Activated naive CD8-positive, alpha-beta T cell treated with anti-CD3 and anti-CD28 coated beads for 36 hours (primary cell): ENCODE results near the gene ADIPOQ. TPM values are rescaled to one million over a fixed set of nuclear protein-coding genes. Genes with fewer than 3 reads are reported as not detected.
"Not testable (repeated sequence)": the region's sequence is repeated elsewhere in the genome, so short reads cannot be mapped to it uniquely, and the experiment has no call there.

Source experiments
- DNase-seq: peaks from one replicate; pipeline ENCODE4 v3.0.0; 2021
- H3K27ac Mint-ChIP-seq: one replicate; pipeline ENCODE4 v1.8.0; 2022; ENCODE audit warnings: mild to moderate bottlenecking, moderate library complexity, mixed read lengths
- H3K27me3 Mint-ChIP-seq: one replicate; pipeline ENCODE4 v1.8.0; 2022; ENCODE audit warnings: mild to moderate bottlenecking, mixed read lengths
- H3K36me3 Mint-ChIP-seq: one replicate; pipeline ENCODE4 v1.8.0; 2021; ENCODE audit warnings: mild to moderate bottlenecking, mixed read lengths
- H3K4me1 Mint-ChIP-seq: one replicate; pipeline ENCODE4 v1.8.0; 2021; ENCODE audit warnings: mixed read lengths
- H3K4me3 Mint-ChIP-seq: one replicate; pipeline ENCODE4 v1.8.0; 2022; ENCODE audit warnings: mild to moderate bottlenecking, moderate library complexity, mixed read lengths
- H3K9me3 Mint-ChIP-seq: one replicate; pipeline ENCODE4 v1.8.0; 2022; ENCODE audit warnings: mixed read lengths
- total RNA-seq, 2 experiments: library from RNA; stranded (reverse); gene quantifications; one replicate each; pipeline ENCODE4 v1.2.3, GENCODE V29; 2021

The ADIPOQ gene
- total RNA-seq, 2 experiments from 2014 or later = not detected

GRCh38 chr3:186822388-186822759 lies 20.1 kb upstream of the ADIPOQ start:
- H3K9me3 Mint-ChIP-seq, DNase-seq: not testable (repeated sequence)
- peaks cover 16% of the 10 kb centered on the region for H3K36me3 Mint-ChIP-seq

GRCh38 chr3:186823386-186823785 lies 19.1 kb upstream of the ADIPOQ start:
- H3K36me3 Mint-ChIP-seq = peaks cover 16% of the 10 kb centered on the region
- H3K9me3 Mint-ChIP-seq = no peaks in the 10 kb centered on the region
- H3K4me1 Mint-ChIP-seq = peaks cover 31% of the 10 kb centered on the region
- DNase-seq = no peak
- no peak overlapping the region for H3K4me3 Mint-ChIP-seq
- peaks cover 15% of the 10 kb centered on the region for H3K27me3 Mint-ChIP-seq
- H3K27ac Mint-ChIP-seq = no peak overlapping the region

More at GRCh38 chr3:186822388-186822759, 20.1 kb upstream of the ADIPOQ start:
- Mint-ChIP-seq H3K27me3 (peaks cover 11% of the 10 kb centered on the region), H3K4me1 (peaks cover 28% of the 10 kb centered on the region)
- not testable (repeated sequence) for H3K4me3 Mint-ChIP-seq, H3K27ac Mint-ChIP-seq

GRCh38 chr3:186824430-186825139 lies 17.9 kb upstream of the ADIPOQ start:
- Mint-ChIP-seq H3K27me3 (peaks cover 27% of the 10 kb centered on the region), H3K27ac (no peak overlapping the region), H3K36me3 (peaks cover 16% of the 10 kb centered on the region), H3K4me3 (peak overlapping the region; percentile 97), H3K9me3 (no peaks in the 10 kb centered on the region), H3K4me1 (peaks cover 32% of the 10 kb centered on the region)
- DNase-seq = no peak

- Mint-ChIP-seq H3K4me3 (peak overlapping the region; percentile 97), H3K27ac (peak overlapping the region; percentile 90), H3K27me3 (peaks cover 35% of the 10 kb centered on the region), H3K36me3 (peaks cover 16% of the 10 kb centered on the region), H3K4me1 (peaks cover 32% of the 10 kb centered on the region), H3K9me3 (no peaks in the 10 kb centered on the region)
- DNase-seq = peak; percentile 69
These were observed 17.2 kb upstream of the ADIPOQ start for GRCh38 chr3:186825294-186825821.

- Mint-ChIP-seq H3K27me3 (peaks cover 40% of the 10 kb centered on the region), H3K27ac (peak overlapping the region; percentile 90), H3K36me3 (peaks cover 16% of the 10 kb centered on the region), H3K4me1 (peaks cover 32% of the 10 kb centered on the region), H3K9me3 (no peaks in the 10 kb centered on the region), H3K4me3 (peak overlapping the region; percentile 97)
- DNase-seq = no peak
These were observed 16.6 kb upstream of the ADIPOQ start for GRCh38 chr3:186825872-186826409.

GRCh38 chr3:186826410-186826975 lies 16.0 kb upstream of the ADIPOQ start:
- Mint-ChIP-seq H3K4me1 (peaks cover 32% of the 10 kb centered on the region), H3K36me3 (peaks cover 16% of the 10 kb centered on the region), H3K9me3 (no peaks in the 10 kb centered on the region), H3K27me3 (peaks cover 46% of the 10 kb centered on the region), H3K4me3 (peak overlapping the region; percentile 97), H3K27ac (peak overlapping the region; percentile 90)
- DNase-seq = peak; percentile 36

GRCh38 chr3:186826976-186827857 lies 15.3 kb upstream of the ADIPOQ start:
- peak overlapping the region; percentile 90 for H3K27ac Mint-ChIP-seq
- H3K4me3 Mint-ChIP-seq = peak overlapping the region; percentile 97
- H3K9me3 Mint-ChIP-seq = no peaks in the 10 kb centered on the region
- peak; percentile 93 for DNase-seq
- H3K4me1 Mint-ChIP-seq = peaks cover 30% of the 10 kb centered on the region
- peaks cover 16% of the 10 kb centered on the region for H3K36me3 Mint-ChIP-seq
- peaks cover 52% of the 10 kb centered on the region for H3K27me3 Mint-ChIP-seq

GRCh38 chr3:186828340-186828739 lies 14.2 kb upstream of the ADIPOQ start:
- no peak for DNase-seq
- Mint-ChIP-seq H3K27me3 (peaks cover 52% of the 10 kb centered on the region), H3K27ac (no peak overlapping the region), H3K4me3 (no peak overlapping the region), H3K9me3 (no peaks in the 10 kb centered on the region), H3K36me3 (peaks cover 16% of the 10 kb centered on the region), H3K4me1 (peaks cover 29% of the 10 kb centered on the region)

- Mint-ChIP-seq H3K27ac (no peak overlapping the region), H3K36me3 (no peaks in the 10 kb centered on the region), H3K9me3 (no peaks in the 10 kb centered on the region), H3K4me1 (peaks cover 4% of the 10 kb centered on the region), H3K4me3 (no peak overlapping the region), H3K27me3 (peaks cover 41% of the 10 kb centered on the region)
- DNase-seq = no peak
These were observed 10.7 kb upstream of the ADIPOQ start for GRCh38 chr3:186831798-186832197.

- no peak for DNase-seq
- Mint-ChIP-seq H3K36me3 (no peaks in the 10 kb centered on the region), H3K27ac (no peak overlapping the region), H3K9me3 (no peaks in the 10 kb centered on the region), H3K4me3 (no peak overlapping the region), H3K4me1 (peaks cover 4% of the 10 kb centered on the region), H3K27me3 (peaks cover 41% of the 10 kb centered on the region)
These were observed 10.2 kb upstream of the ADIPOQ start for GRCh38 chr3:186832276-186832675.

GRCh38 chr3:186839874-186840641 lies 2.5 kb upstream of the ADIPOQ start:
- no peak overlapping the region for H3K27ac Mint-ChIP-seq
- no peak for DNase-seq
- H3K27me3 Mint-ChIP-seq = peaks cover 8% of the 10 kb centered on the region
- H3K4me3 Mint-ChIP-seq = no peak overlapping the region
- H3K4me1 Mint-ChIP-seq = no peaks in the 10 kb centered on the region
- H3K36me3 Mint-ChIP-seq = no peaks in the 10 kb centered on the region
- no peaks in the 10 kb centered on the region for H3K9me3 Mint-ChIP-seq

- Mint-ChIP-seq H3K27ac (no peak overlapping the region), H3K4me3 (no peak overlapping the region), H3K36me3 (no peaks in the 10 kb centered on the region), H3K27me3 (peaks cover 13% of the 10 kb centered on the region), H3K9me3 (no peaks in the 10 kb centered on the region), H3K4me1 (no peaks in the 10 kb centered on the region)
- DNase-seq = no peak
These were observed 890 bp upstream of the ADIPOQ start for GRCh38 chr3:186841620-186842019.

- no peaks in the 10 kb centered on the region for H3K9me3 Mint-ChIP-seq
- H3K36me3 Mint-ChIP-seq = no peaks in the 10 kb centered on the region
- H3K4me1 Mint-ChIP-seq = no peaks in the 10 kb centered on the region
- peaks cover 13% of the 10 kb centered on the region for H3K27me3 Mint-ChIP-seq
- no peak overlapping the region for H3K4me3 Mint-ChIP-seq
- no peak for DNase-seq
- no peak overlapping the region for H3K27ac Mint-ChIP-seq
These were observed 526 bp downstream of the ADIPOQ start for GRCh38 chr3:186843039-186843432.

- Mint-ChIP-seq H3K36me3 (no peaks in the 10 kb centered on the region), H3K27me3 (peaks cover 13% of the 10 kb centered on the region), H3K27ac (peak overlapping the region; percentile 2), H3K4me3 (no peak overlapping the region), H3K4me1 (peaks cover 3% of the 10 kb centered on the region), H3K9me3 (no peaks in the 10 kb centered on the region)
- no peak for DNase-seq
These were observed 2.4 kb downstream of the ADIPOQ start for GRCh38 chr3:186844908-186845307.
